Hepatic stellate cell (primary cell): ENCODE measurements around the gene DIPK1A.

Experiments
- DNase-seq: peaks from one replicate; pipeline ENCODE4 v3.0.0; 2011; ENCODE audit warnings: low spot score

The DIPK1A gene

DNA sequence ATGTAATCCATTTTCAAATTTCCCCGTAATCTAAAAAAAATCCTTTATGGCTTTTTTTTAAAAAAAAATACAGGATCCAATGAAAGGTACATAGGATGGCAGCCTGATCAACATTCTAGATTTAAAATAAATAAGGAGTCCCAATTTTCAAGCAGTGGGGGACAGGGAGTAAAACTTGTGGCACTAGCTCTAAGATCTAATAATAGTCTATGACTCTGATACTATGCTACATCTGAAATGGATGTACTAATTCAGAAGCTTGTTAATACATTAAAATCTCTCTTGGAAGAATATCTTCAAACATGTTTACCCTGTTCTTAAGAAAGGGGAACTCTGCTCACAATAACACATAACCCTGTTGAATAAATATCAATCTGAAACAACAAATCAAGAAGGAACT, 8.5 kb downstream of the DIPK1A start:
- no peak for DNase-seq

DNA sequence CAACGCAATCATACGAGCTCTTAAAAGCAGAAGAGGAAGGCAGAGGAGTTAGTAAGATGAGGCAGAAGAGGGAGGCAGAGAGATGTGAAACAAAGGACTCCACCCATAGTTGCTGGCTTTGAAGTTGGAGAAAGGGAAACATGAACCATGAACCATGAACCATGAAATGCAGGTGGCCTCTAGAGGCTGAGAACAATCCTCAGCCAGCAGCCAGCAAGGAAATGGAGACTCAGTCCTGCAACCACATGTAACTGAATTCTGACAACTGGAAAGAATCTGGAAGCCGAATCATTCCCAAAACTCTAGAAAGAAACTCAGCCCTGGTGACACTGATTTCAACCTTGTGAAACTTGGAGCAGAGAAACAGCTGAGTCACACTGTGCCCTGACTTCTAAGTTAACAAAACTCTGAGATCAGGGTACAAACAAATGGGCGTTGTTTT, 10.1 kb downstream of the DIPK1A start:
- DNase-seq = peak; percentile 32

DNA sequence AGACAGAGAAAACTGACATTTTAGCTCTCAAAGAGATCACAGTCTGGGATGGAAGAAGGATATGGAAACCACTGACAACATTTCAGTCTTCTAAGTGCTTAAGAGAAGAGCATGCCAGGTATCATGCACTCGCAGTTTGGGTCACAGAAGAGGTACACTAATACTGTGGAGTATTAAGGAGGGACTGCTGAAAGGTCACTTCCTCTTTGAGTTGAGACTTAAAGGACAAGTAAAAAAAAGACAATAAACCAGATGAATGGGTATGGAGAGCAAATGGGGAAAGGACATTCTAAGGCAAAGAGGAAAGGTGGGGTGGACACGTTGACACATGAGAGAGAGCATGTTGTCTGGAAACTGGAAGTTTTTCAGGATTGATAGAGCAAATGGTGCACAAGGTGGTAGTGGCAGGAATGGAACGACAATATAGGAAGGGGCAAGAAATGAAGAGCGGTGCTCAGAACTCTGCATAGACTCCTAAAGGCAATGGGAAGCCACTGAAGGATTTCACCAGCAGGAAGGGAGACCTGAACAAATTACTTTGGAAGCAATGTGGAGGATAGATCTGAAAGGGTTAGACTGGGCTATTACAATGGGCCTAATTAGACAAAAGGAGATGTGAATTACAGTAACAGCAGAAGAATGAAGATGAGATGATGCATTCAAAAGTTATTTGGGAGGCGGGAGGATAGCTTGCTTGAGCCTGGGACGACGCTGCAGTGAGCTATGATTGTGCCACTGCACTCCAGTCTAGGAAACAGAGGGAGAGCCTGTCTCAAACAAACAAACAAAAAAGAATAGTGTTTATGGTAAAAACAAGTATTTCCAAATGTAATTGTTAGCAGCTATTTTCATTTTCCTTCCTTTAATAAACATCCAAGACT, 11.1 kb downstream of the DIPK1A start:
- DNase-seq = no peak

GRCh38 chr1:92948071-92948470, 13.2 kb downstream of the DIPK1A start:
- DNase-seq = no peak

- no peak for DNase-seq
These were observed 15.5 kb downstream of the DIPK1A start for GRCh38 chr1:92945748-92946270.

DNA sequence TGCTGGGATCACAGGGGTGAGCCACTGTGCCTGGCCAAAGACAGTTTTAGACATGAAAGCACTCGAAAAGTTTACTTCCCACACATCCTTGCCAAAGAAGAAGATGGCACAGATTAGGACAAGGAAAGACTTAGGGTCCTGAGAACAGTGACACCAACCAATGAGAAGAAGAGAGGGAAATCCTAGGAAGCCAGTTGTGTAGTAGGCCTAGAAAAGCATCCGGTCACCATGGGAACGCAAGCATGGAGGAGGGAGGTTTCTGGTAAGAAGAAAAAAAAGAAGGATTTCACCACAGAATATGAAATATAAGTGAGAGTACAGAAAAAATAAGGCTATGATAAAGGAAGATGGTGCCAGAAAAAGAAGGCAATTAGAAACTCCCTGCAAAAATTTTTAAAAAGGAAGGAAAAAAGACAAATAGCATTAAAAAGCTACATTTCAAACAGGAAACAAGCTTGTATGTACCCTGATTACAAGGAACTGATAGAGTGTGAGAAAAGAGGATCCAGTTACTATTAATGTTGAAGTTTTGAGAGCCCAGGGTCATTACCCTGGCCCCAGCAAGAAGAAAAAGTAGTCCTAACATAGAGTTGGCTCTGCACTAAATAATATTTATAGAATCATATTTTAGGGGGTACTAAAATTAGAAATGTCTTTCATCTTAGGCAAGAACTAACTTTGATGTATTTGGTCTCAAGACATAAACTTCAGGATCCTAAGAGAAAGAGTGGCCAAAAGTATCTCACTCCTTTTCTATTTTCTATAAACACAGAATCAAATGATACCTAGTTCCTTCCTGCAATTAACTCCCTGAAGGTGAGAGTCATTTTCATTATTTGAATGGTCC, 16.1 kb downstream of the DIPK1A start:
- DNase-seq = no peak

GRCh38 chr1:92943502-92943847, 17.8 kb downstream of the DIPK1A start:
- DNase-seq = no peak

GRCh38 chr1:92940541-92940940, 20.7 kb downstream of the DIPK1A start:
- no peak for DNase-seq

GRCh38 chr1:92937731-92938130, 23.5 kb downstream of the DIPK1A start:
- DNase-seq = no peak

DNA sequence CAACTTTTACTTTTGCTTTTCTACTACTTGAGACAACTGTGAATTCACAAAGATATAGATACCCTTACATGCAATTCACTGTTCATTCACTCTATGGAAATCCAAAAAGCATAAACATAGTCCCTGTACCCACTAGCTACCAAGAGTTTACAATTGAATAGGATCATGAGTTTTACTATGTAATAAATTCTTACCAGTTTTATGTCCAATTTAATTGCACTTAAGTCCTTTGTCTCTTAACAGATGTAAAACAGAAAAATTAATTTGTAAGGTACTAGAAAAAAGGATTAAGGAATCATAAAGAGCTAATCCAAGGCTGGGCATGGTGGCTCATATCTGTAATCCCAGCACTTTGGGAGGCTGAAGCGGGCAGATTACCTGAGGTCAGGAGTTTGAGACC, 24.4 kb downstream of the DIPK1A start:
- no peak for DNase-seq

DNA sequence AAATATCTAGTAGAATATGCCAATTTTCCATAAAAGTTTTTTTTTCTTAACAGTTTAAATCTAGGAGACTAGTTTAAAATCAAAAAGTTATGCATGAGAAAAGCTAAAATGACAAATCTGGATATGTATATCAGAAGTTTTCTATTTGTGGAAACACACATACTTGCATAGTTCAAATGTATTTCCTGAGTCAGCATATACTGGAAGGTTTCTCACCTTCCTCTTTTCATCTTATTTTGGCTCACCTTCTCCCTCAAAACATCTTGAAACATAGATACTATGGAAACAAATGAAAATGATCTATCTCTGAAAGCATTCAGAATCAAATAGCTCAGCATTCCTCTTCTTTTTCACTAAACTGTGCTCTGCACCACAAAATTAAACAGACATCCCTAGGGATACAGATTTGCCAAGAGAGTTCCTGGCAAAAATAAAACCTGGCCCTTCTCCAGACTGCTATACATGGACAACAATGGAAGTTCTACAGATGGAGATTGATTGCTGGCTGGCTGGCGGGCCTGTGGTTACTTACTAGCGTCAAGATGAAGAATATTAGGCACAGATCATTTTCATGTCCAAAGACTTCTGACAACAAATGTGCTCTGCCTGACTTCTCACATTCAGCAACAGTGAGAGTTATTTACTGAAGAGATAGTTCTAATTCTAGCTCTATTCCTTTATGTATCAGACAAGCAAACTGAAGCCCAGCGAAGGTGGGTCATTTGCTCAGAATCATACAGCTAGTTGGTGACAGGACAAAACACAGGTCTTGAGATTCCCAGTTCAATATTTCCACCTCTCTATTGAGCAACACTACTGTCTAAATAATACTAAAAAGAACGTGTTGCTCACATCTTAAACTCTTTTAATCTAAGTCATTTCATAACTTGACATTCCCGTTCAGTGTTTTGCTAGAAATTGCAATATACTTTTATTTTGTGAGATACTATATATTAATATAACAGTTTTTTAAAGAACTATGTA, 26.6 kb downstream of the DIPK1A start:
- peak; percentile 19 for DNase-seq

GRCh38 chr1:92933459-92933858, 27.8 kb downstream of the DIPK1A start:
- no peak for DNase-seq

DNA sequence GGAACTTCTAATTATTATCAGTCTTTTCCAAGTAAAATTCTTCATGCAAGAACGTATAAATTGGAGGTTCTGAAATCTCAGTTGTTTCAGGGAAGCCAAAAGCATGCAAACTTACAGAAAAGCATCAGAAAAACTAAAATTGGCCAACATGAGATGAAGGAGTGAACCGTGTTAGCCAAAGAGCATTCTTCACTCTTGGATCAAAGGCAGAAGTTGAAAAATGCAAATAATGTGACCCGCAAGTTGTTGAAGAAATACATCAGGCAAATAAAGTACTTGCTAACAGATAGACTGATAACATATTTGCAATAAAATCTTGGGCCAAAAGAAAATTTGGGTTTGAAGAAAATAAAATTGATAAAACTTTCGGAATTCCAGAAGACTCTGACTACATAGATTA, 29.6 kb downstream of the DIPK1A start:
- DNase-seq = no peak

- no peak for DNase-seq
These were observed 31.8 kb downstream of the DIPK1A start for GRCh38 chr1:92929461-92929860.

DNA sequence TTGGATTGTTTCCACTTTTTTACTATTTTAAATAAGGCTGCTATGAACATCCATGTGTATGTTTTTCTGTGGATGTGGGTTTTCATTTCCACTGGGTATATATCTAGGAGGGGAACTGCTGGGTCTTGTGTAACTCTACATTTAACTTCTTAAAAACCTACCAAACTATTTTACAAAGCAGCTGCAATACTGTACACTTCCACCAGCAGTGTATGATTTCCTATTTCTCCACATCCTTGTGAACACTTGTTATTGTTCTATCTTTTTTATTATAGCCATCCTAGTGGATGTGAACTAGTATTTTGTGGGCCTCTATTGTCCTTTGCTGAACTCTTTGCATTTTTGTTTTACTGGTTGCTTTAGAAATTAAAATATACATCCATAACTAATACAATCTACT, 33.4 kb downstream of the DIPK1A start:
- DNase-seq = no peak

- no peak for DNase-seq
These were observed 34.4 kb downstream of the DIPK1A start for GRCh38 chr1:92926873-92927272.

DNA sequence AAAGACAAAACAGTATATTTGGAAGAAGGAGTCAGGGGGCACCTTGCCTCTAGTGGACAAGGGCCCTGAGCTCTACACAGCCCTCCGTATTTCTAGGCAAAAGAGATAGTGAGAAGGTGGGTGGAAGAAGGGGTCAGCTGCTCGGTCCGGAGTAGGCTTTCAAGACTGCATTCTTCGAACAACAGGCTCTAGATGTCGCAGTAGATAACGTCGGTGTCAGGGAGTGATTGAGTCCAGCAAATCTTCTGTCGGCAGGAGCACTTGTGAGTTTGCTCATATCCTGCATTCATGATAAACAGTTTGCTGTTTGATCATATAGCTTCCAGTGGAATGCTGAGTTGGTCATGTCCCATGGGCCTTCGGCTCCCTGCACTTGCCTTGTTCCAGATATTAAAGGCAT, 36.8 kb downstream of the DIPK1A start:
- no peak for DNase-seq

- no peak for DNase-seq
These were observed 37.6 kb downstream of the DIPK1A start for GRCh38 chr1:92923664-92924063.

GRCh38 chr1:92922356-92923035, 38.8 kb downstream of the DIPK1A start:
- DNase-seq = no peak

DNA sequence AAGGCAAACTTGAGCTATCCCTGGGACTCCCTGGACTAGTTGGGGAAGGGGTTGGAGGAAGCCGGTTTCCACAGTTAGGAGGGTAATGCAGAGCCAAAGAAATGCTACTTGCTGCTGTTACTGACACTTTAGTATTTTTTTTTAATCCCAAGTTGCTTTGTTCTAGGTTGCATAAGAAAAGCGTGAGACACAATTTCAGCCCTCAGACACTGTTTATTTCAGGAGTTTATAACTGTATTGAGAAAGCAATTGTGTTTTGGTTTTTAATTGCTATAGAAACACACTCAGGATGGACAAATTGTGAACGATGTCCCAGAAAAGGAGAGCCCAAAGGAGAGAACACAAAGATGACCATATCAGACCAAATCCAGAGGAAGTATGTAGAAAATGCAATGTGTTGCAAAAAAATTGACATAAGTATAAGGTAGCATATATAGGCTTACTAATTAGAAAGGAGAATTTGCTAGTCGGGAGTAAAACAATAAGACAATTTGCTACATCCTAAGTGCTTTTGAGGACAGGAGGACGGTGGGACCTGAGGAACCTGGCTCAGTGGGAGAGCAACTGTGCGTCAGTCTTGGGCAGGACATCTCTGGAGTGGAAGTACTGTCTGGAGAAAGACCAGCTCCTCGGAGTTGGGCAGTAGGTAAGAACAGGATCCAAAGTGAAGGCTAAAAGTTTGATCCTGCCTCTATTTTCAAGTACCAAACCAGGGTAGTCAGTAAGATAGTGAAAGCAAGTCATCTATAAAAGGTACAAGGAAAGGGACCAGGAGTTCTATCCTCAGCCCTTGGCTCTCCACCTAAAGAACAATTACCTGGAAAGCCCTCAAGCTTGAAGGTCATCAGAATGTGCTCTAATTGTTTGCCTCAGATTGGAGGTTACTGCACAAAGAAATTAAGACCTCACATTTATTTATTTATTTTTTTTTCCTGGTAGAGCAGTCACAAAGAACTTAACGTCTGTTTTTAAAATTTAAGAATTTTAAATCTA, 39.9 kb downstream of the DIPK1A start:
- no peak for DNase-seq
